Measurements from ENCODE around the gene SORCS2.

The SORCS2 gene

DNA sequence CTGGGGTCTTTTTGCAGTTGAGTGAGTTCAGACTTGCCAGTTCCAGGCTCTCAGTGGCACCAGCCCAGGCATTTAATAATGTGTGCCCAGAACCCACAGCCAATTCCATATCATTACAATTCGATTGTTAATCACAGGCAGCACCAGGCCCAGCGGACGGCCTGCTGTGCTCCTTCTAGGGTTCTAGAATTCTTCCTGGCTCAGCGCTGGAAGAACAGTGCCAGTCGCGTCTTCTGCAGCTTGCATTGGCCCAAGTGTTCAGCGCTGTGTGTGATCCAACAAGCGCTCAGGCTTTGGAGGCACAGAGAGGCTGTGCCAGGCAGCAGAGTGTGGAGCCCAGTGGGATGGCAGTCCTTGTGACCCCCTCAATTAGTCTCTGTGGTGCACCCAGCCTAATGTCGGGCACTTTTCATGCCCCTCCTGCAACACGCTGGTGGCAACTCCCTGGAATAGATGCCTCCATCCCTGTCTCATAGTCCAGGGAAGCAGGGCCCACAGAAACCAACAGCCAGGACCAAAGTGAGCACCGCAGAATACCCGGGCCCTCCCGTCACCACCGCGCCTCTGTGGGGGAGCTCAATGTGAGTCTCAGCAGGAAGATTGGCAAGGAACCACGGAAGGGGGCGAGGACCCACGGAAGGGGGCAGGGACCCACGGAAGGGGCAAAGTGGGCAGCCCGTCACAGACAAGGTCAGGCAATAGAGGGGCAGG is 554.2 kb downstream of the SORCS2 start:
- no peak for DNase-seq

- DNase-seq = no peak
Observed at GRCh38 chr4:7747062-7747385, 554.7 kb downstream of the SORCS2 start.

- no peak for DNase-seq
Observed at GRCh38 chr4:7747566-7747965, 555.2 kb downstream of the SORCS2 start.

- DNase-seq = no peak
Observed at GRCh38 chr4:7750523-7750922, 558.2 kb downstream of the SORCS2 start.

DNA sequence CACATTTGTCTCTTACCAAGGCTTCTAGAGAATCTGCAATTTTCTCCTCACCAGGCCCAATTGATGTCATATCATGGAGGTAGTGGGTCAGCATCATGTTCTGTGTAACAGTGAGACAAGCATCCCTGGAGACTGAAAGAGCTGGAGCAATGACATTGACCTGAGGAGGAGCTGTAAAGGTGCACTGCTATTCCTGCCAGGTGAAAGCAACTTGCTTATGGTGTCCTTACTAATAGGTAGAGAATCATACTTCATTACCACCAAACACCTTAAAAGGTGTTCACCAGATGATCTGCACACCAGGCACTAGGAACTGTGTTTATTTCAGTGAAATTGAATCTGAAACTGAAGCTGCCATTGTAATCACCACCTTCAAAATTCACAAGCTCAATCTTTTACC is 558.6 kb downstream of the SORCS2 start:
- DNase-seq = no peak

DNA sequence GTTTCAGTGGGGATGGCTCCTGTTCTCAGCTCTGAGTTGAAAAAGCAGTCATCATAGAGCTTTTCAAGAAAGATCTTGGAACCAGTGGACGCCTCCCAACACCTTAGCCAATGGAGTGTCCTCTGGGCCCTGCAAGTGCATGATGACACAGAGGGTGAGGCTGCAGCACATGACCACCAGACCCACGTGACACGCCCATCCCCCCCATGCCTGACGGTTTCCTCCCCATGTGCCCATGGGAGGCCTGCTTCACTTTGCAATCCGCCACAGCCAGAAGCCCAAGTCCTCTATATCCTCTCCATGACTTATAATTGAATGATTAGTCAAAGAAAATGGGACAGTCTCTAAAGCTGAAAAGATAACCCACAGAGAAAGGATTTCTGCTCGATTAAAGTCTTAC is 560.3 kb downstream of the SORCS2 start:
- no peak for DNase-seq

- no peak for DNase-seq
Observed at GRCh38 chr4:7753271-7753670, 560.9 kb downstream of the SORCS2 start.

- DNase-seq = no peak
Observed at GRCh38 chr4:7753931-7754465, 561.7 kb downstream of the SORCS2 start.

DNA sequence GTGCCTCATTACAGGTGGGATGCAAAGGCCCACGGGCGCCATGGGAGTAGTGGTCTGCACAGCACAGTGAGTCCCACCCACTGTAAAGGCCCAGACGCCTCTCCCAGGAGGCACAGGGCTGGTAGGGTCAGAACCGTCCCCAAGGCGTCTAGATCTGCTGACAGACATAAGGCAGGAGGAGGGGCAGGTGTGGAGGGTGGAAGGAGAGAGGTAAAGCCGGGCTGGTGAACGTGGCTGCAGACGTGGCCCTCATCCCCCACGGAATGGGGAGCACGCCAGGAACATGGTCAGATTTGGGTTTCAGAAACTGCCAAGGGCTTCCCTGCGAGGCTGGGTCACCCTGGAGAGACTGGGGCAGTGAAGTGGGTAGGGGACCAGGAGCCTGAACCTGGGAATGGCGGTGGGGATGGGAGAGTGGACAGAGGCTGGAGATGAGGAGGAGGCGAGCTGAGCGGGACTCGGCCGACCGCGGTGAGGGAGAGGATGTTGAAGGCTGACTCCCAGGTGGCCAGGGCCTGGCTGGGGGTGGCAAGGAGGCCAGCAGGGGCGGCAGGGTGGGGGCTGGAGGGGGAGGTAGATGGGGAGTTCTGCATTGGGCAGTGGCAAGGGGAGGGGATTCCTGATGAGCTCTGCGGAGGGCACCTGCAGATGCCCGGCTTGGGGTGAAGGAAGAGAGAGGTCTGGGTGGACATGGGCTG is 562.4 kb downstream of the SORCS2 start:
- no peak for DNase-seq

DNA sequence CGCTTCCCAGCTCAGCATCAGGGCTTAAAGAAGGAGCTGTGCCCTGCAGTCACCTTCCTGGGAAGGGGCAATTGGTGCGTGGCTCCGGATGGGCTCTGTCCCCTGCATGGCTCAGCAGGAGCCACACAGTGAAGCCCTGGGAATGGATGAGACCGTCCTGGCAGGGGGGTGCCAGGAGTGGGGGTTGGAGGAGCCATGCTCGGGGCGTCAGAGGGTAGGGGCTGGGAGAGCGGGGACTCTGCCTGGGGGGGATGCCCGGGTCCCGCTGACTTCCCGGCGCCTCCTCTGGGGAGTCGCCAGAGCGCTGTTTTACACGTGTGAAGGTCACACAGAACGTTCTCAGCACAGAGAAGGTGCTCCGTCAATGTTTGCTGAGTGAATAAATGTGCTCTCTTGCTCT is 563.2 kb downstream of the SORCS2 start:
- no peak for DNase-seq

DNA sequence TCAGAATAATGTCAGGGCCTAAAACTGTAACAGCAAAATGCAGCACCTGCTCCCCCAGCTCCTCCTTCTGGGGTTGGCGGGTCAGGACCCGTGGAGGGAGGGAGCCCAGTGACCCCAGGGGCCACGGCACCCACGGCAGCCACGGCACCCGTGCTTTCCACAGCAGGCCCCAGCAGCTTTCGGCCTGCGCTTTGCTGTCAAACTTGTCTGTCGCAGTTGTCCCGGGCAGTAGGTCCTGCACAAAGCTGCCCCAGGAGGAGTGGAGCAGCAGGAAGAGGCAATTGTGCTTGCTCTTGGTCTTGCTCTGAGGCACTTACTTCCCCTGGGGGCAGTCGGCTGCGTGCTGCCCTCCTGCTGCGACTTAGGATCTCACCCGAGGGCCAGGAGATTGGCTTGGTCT is 563.7 kb downstream of the SORCS2 start:
- no peak for DNase-seq

DNA sequence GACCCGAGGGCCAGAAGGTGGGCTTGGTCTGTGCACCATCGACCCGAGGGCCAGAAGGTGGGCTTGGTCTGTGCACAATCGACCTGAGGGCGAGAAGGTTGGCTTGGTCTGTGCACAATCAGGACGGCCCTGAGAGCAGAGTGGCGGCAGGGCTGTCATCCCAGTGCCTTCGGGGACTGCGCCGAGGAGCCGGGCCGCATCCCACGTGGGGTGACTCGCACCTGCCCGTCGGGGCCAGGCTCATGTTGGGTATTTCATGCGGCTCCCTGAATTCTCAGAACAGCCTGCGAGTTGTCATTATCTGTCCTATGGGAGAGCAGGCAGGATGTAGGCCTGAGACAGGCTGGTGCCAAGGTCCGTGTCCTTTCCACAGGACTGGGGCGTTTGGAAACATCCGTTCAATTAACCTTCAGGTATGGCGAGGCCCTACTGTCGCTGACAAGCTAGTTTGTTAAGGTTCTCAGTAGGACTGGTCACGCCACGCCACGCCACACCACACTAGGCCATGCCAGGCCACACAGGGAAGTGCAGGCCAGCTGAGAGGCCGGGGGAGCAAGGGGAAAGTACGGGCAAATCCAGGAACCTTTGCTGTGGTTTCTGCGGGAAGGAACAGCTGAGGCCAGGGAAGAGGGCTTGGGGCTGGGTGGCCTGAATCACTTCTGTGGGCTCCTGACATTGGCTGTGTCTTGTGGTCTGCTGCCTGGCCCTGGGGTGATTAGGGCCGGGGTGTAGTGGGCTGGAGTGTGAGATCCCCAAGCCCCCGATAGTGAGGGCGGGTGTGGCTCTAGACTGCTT is 564.4 kb downstream of the SORCS2 start:
- DNase-seq = no peak

DNA sequence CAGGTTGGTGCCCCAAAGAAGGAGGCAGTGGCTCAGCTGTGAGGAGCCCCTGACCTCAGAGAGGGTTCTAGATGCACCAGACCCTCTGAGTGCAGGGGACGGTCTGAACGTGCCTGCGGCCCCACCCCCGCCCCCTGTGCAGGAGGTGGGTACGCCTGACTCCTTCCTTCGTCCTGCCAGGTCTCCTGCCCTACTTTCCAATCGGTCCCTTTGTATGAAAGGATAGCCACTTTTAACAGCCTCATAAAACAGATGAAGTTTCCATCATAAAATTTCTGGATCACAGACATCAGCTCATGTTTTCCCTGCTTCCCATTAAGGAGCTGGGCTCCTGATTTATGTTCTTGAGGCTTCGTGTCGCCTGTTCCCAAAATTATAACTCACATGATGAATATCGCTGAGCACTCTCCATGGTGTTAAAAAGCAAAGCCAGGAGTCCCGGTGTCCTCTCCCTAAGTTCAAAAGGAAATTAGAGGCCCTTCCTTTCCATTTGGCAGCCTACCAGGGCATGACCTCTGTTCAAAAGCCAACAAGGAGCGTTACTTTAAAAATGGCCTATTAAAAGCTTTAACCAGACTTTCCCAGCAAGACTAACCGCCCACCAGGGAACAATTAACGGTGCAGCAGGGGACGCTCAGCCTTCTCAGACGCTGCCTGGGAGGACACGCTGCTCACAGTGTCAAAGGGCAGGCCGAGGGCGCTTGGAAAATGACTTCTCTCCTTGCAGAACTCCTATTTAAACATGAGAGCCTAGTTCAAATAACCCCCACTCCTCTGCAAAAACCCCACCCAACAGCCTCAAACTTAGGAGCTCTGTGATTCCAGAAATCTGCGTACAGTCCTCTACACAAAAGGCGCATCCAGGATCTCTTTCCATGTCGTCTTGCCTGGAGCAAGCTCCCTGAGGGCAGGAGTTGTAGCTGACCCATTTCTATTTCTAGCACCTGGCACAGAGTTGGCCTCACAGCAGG is 565.4 kb downstream of the SORCS2 start:
- DNase-seq = no peak

DNA sequence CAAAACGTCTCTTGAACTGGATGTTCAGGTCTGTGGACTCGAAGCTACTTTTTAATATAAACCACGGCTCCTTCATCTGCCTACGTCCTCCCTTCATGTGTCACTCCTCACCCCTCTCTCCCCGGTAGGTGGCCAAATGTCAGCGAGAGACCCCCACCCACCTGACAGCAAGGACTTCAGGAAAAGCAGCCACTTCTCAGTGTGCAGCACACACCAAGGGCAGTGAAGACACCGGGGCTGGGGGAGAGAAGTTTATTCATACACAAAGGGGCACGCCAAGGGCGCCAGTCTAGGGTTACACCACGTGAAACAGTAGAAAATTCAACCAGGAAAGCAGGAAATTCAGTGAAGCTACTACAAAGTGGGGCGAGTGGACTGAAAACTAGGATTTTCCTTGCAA is 566.1 kb downstream of the SORCS2 start:
- DNase-seq = no peak

DNA sequence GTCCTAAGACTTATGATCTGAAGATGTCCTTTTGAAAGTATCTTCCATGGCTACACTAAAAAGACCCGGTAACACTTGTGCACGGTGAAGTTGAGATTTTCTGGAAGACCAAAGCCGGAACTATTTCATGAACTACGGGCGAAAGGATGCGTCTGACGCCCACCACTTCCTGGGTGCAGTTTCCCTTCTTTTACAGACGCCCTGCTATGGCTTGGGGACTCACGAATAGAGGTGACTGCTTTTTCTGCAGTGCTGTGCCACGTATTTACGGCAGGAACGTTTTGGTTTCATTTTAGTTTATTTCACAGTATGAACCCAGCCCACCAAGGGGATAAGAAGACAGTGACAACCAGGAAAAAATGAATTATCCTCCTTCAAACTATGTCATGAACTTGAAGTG is 566.9 kb downstream of the SORCS2 start:
- peak; percentile 72 to 75 for DNase-seq

- DNase-seq = no peak
Observed at GRCh38 chr4:7759635-7760034, 567.3 kb downstream of the SORCS2 start.

- DNase-seq = no peak
Observed at GRCh38 chr4:7760228-7760627, 567.9 kb downstream of the SORCS2 start.

- DNase-seq = no peak
Observed at GRCh38 chr4:7760706-7761105, 568.4 kb downstream of the SORCS2 start.

DNA sequence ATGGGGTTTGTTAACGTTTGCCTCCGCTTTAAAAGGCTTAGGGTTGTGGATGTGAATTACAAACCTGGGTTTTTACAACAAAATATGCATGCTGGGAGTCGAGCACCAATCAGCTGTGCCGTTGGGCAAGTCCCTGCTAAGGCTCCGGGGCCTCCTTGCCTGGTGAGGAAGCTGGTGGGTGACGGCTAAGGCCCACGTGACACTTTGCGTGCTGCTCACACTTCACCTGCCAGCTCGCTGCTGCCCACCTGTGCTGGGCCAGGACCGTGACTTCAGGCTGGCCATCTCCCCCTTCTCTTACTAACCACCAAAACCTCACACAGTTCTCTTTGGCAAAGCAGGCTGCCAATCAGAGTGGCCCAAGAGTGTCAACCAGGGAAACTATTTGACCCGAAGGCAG is 569.0 kb downstream of the SORCS2 start:
- DNase-seq = no peak

DNA sequence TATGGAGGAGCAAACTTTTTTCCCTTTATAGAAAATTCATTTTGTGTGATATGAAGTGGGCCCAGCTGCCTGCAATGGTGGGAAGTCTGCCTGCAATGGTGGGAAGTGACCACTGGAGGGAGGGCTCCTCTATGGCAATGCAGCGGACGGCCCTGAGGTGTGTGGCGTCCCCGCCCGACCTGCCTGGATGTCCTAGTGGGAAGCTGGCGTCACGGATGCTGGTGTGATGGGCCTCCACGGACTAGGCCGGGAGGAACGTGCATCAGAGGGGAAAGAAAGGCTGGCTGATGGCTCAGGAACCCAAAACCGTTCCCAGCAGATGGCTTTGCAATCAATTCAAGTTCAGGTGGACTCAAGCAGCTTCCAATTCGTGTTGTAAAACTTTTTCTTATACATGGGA is 569.4 kb downstream of the SORCS2 start:
- DNase-seq = peak; percentile 47 to 49

DNA sequence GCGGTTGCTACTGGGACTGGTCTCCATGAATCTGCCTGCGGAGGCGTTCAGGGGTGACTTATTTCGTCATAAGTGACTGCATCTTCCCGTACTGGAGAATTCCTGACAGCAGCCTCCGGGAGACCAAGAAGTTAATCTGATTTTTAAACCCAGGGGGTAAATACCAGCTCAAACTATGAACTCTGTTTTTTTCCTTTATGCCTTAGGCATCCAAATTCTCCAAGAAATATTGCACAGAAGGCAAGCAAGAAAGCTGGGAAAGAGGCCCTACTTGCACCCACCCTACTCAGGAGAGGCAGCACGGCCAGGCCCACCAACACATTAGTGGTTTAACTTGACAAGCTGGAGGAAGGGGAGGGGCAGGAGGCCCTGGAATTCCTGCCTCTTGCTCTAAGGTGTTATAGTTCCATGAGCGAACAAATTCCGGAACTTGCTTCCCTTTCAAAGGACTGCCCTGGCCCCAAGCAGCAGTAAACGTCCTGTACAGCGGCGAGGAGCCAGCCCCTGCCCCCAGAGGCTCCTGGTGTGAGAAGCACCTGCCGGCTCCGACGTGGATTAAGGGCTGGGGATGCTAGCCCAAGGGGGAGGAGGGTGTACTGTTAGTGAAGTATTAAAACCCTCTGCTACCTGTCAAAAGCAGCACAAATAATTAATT is 570.2 kb downstream of the SORCS2 start:
- no peak for DNase-seq

DNA sequence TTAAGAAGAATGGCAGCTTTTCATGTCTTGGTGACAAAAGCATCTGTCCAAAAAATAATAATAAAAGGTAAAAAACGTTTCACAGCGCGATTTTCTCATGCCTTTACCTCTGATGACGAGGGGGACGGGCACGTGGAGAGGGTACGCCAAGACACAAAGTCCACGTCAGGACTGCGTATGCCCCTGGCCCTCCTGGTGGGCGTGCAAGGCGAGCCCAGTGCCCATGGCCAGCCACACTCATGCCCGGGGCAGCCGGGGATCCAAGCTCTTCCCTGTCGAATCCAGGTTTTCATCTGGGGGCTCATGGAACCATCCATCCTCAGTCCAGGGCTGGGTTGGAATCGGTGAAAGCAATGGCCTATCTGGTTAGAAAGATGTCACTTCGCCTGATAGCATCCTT is 570.8 kb downstream of the SORCS2 start:
- DNase-seq = no peak

Measured in activated CD4-positive, alpha-beta T cell treated with anti-CD3 and anti-CD28 coated beads for 4 hours (primary cell).